IMR-90 (cell line): ENCODE data around the gene TNFSF12. TPM values are rescaled to one million over a fixed set of nuclear protein-coding genes. Genes with fewer than 3 reads are reported as not detected.

Experiments used
- ATAC-seq: fragments of 200-7000 bp; cut with Tn5 transposase; 2 replicates; pipeline ENCODE4 v1.9.1; 2020; ENCODE audit warnings: low read depth, mild to moderate bottlenecking, moderate library complexity
- BruUV-seq: library from RNA; stranded (reverse); fragments of 400-500 nt; replicated peaks from 2 replicates; lab custom pipeline; 2021; lab: Mats Ljungman, UMichigan
- CTCF ChIA-PET: fragments of 300-600 bp; formaldehyde crosslinking; extraction: SDS; loops from one replicate; lab custom pipeline; 2021; ENCODE audit warnings: antibody characterized with exemption; lab: Yijun Ruan, JAX
- POLR2A ChIA-PET: fragments of 300-600 bp; sonication (Branson Sonifier 250); formaldehyde crosslinking; loops from one replicate; lab custom pipeline; 2022; ENCODE audit warnings: antibody characterized with exemption; ENCODE audit not compliant: unreplicated experiment; lab: Charles Lee
- DNase-seq: peaks from one replicate; pipeline ENCODE4 v3.0.0; 2013
- H2AFZ ChIP-seq: replicated peaks from 2 replicates; pipeline ENCODE3; 2013; ENCODE audit warnings: low read length, mild to moderate bottlenecking; ENCODE audit not compliant: poor library complexity
- H2AK5ac ChIP-seq: 2 replicates; pipeline ENCODE4 v1.6.1; 2013; ENCODE audit warnings: low read depth, low read length, inconsistent platforms
- H2AK9ac ChIP-seq: replicated peaks from 2 replicates; pipeline ENCODE3; 2013; ENCODE audit warnings: mild to moderate bottlenecking, low read depth, low read length, moderate library complexity; ENCODE audit not compliant: poor library complexity
- H2BK120ac ChIP-seq: 2 replicates; pipeline ENCODE4 v1.6.1; 2013; ENCODE audit warnings: low read depth, low read length, inconsistent platforms
- H2BK15ac ChIP-seq: 3 replicates; pipeline ENCODE4 v1.6.1; 2013; ENCODE audit warnings: low read depth, low read length, inconsistent platforms
- H2BK20ac ChIP-seq: 2 replicates; pipeline ENCODE4 v1.6.1; 2013; ENCODE audit warnings: low read depth, mild to moderate bottlenecking, inconsistent platforms, low read length, moderate library complexity
- H2BK5ac ChIP-seq: 2 replicates; pipeline ENCODE4 v1.6.1; 2013; ENCODE audit warnings: mild to moderate bottlenecking, low read depth, low read length, inconsistent platforms; ENCODE audit not compliant: poor library complexity, severe bottlenecking
- H3K14ac ChIP-seq: replicated peaks from 2 replicates; pipeline ENCODE4 v1.6.1; 2013; ENCODE audit warnings: low read depth, low read length, inconsistent platforms
- H3K18ac ChIP-seq: 2 replicates; pipeline ENCODE4 v1.6.1; 2013; ENCODE audit warnings: low read depth, low read length, control low read depth
- H3K23ac ChIP-seq: 2 replicates; pipeline ENCODE4 v1.6.1; 2013; ENCODE audit warnings: low read depth, low read length, inconsistent platforms
- H3K27ac ChIP-seq: 2 replicates; pipeline ENCODE4 v1.5.1; 2013; ENCODE audit warnings: mild to moderate bottlenecking, control low read depth, low read length; ENCODE audit not compliant: insufficient read depth
- H3K27me3 ChIP-seq: 2 replicates; pipeline ENCODE4 v1.6.1; 2013; ENCODE audit warnings: low read length; ENCODE audit not compliant: control insufficient read depth, insufficient read depth
- H3K36me3 ChIP-seq: 2 replicates; pipeline ENCODE4 v1.6.1; 2013; ENCODE audit warnings: low read length, mixed read lengths; ENCODE audit not compliant: control insufficient read depth, insufficient read depth
- H3K4ac ChIP-seq: 2 replicates; pipeline ENCODE4 v1.6.1; 2013; ENCODE audit warnings: low read depth, low read length, inconsistent platforms
- H3K4me1 ChIP-seq: 2 replicates; pipeline ENCODE4 v1.6.1; 2013; ENCODE audit warnings: low read length, mixed read lengths; ENCODE audit not compliant: control insufficient read depth, insufficient read depth
- H3K4me2 ChIP-seq: 2 replicates; pipeline ENCODE4 v1.6.1; 2013; ENCODE audit warnings: low read depth, mild to moderate bottlenecking, control low read depth, low read length, moderate library complexity
- H3K4me3 ChIP-seq: 2 replicates; pipeline ENCODE4 v1.5.1; 2013; ENCODE audit warnings: low read depth, mild to moderate bottlenecking, control low read depth, low read length, moderate library complexity; ENCODE audit not compliant: insufficient read depth
- H3K56ac ChIP-seq: 2 replicates; pipeline ENCODE4 v1.6.1; 2013; ENCODE audit warnings: low read length, inconsistent platforms; ENCODE audit not compliant: insufficient read depth; ENCODE audit errors: extremely low read depth
- H3K79me1 ChIP-seq, 2 experiments: 2 replicates each; pipeline ENCODE4 v1.6.1; 2013; ENCODE audit warnings: low read length in 2 of 2, inconsistent platforms in 1 of 2, low read depth in 1 of 2
- H3K9ac ChIP-seq: 2 replicates; pipeline ENCODE4 v1.6.1; 2013; ENCODE audit warnings: low read depth, low read length, control low read depth
- H3K9me1 ChIP-seq: 2 replicates; pipeline ENCODE4 v1.6.1; 2013; ENCODE audit warnings: low read length, inconsistent platforms; ENCODE audit not compliant: insufficient read depth
- H3K9me3 ChIP-seq: 2 replicates; pipeline ENCODE4 v1.6.1; 2013; ENCODE audit warnings: low read length; ENCODE audit not compliant: control insufficient read depth, insufficient read depth
- H4K20me1 ChIP-seq: 2 replicates; pipeline ENCODE4 v1.6.1; 2013; ENCODE audit warnings: low read length, inconsistent platforms; ENCODE audit not compliant: insufficient read depth
- H4K5ac ChIP-seq: 2 replicates; pipeline ENCODE4 v1.6.1; 2013; ENCODE audit warnings: mild to moderate bottlenecking, low read depth, low read length, control low read depth
- H4K8ac ChIP-seq, 2 experiments: 2 replicates each; pipeline ENCODE4 v1.6.1; 2013; ENCODE audit warnings: low read depth in 2 of 2, low read length in 2 of 2, control low read depth in 1 of 2, inconsistent platforms in 1 of 2
- H4K91ac ChIP-seq: 2 replicates; pipeline ENCODE4 v1.6.1; 2013; ENCODE audit warnings: low read depth, low read length, inconsistent platforms; ENCODE audit not compliant: insufficient read depth
- ELK1 ChIP-seq: fragments of 150-350 bp; IDR thresholded peaks from 2 replicates; pipeline ENCODE4 v1.6.1; 2016; ENCODE audit warnings: low read depth, mild to moderate bottlenecking, low read length, moderate library complexity, borderline replicate concordance
- FOS ChIP-seq: fragments of 150-350 bp; IDR thresholded peaks from 2 replicates; pipeline ENCODE4 v1.6.1; 2016; ENCODE audit warnings: low read depth, low read length
- MAFK ChIP-seq: IDR thresholded peaks from 2 replicates; pipeline ENCODE4 v1.6.1; 2012; ENCODE audit warnings: low read depth, low read length, improper control_type of control experiment
- MXI1 ChIP-seq: IDR thresholded peaks from 2 replicates; pipeline ENCODE4 v1.6.1; 2012; ENCODE audit warnings: low read depth, mild to moderate bottlenecking, low read length, moderate library complexity, borderline replicate concordance
- POLR2A ChIP-seq: IDR thresholded peaks from 2 replicates; pipeline ENCODE4 v1.6.1; 2012; ENCODE audit warnings: mild to moderate bottlenecking, low read depth, low read length
- RAD21 ChIP-seq: IDR thresholded peaks from 2 replicates; pipeline ENCODE4 v1.6.1; 2012; ENCODE audit warnings: low read length, improper control_type of control experiment
- RCOR1 ChIP-seq: IDR thresholded peaks from 2 replicates; pipeline ENCODE4 v1.6.1; 2012; ENCODE audit warnings: mild to moderate bottlenecking, low read length, improper control_type of control experiment; ENCODE audit not compliant: insufficient replicate concordance
- USF2 ChIP-seq: fragments of 150-350 bp; IDR thresholded peaks from 2 replicates; pipeline ENCODE4 v1.6.1; 2017; ENCODE audit warnings: mild to moderate bottlenecking, antibody characterized with exemption, low read length, low read depth
- WGBS, 2 experiments: methylation state at CpG; one replicate each; pipeline versions ENCODE4 v1.1.5 to v1.1.7; 2013; ENCODE audit warnings: missing lambda C conversion rate in 2 of 2; ENCODE audit not compliant: insufficient read length in 1 of 2; ENCODE audit errors: extremely low coverage in 2 of 2; 5-methylcytosine and 5-hydroxymethylcytosine counted together
- dilution Hi-C: fragments of 300-500 bp; cut with HindIII; formaldehyde crosslinking; loops from one replicate; pipeline ENCODE4 v1.14.3; 2018; ENCODE audit warnings: low sequenced_read_pairs; ENCODE audit not compliant: unreplicated experiment
- in situ Hi-C: fragments of 300-500 bp; cut with MboI; formaldehyde crosslinking; loops from 3 replicates; pipeline ENCODE4 v1.14.3; 2019; ENCODE audit warnings: low sequenced_read_pairs, inconsistent platforms, mixed read lengths
- intact Hi-C: fragments of 100-400 bp; cut with micrococcal nuclease; formaldehyde crosslinking; loops from 2 replicates; pipeline ENCODE4 v1.10.0; 2022
- polyA plus RNA-seq, 3 experiments: library from polyadenylated mRNA; depleted of rRNA; stranded (reverse); fragments of >200 nt; gene quantifications; 2 replicates each; pipeline ENCODE4 v1.2.3, GENCODE V29; 2012; ENCODE audit warnings: low replicate concordance in 1 of 3
- total RNA-seq: library from RNA; depleted of rRNA; stranded (reverse); fragments of >200 nt; gene quantifications from 2 replicates; pipeline ENCODE4 v1.2.3, GENCODE V29; 2012

Gene TNFSF12
- total and polyA plus RNA-seq, 2 of the 4 experiments (the other 2 are of a cell fraction) = 2.7 to 22.0 TPM

GRCh38 chr17:7591596-7591995, 42.7 kb downstream of the TNFSF12 start:
- Histone ChIP-seq H2BK20ac (no peak overlapping the region), H3K56ac (no peak overlapping the region), H2AK9ac (no peak overlapping the region), H3K27ac (no peak overlapping the region), H3K18ac (no peak overlapping the region), H4K5ac (no peak overlapping the region), H3K9ac (no peak overlapping the region), H3K4me2 (no peak overlapping the region), H3K9me3 (no peaks in the 10 kb centered on the region), H3K4me1 (peaks cover 28% of the 10 kb centered on the region), H2BK120ac (no peak overlapping the region), H4K91ac (no peak overlapping the region), H3K9me1 (peaks cover 6% of the 10 kb centered on the region), H3K23ac (no peak overlapping the region), H3K4ac (no peak overlapping the region), H4K8ac (no peak overlapping the region), H3K14ac (no peak overlapping the region), H3K27me3 (no peaks in the 10 kb centered on the region), H2BK15ac (no peak overlapping the region), H2BK5ac (no peak overlapping the region), H3K36me3 (peaks cover 60% of the 10 kb centered on the region), H3K79me1 (peaks cover 15 to 47% of the 10 kb centered on the region in 2 experiments), H2AFZ (no peak overlapping the region), H3K4me3 (no peak overlapping the region), H4K20me1 (peaks cover 15% of the 10 kb centered on the region), H2AK5ac (no peak overlapping the region)
- ATAC-seq (no peak), DNase-seq (no peak)
- dilution Hi-C loops (no loop called here), in situ Hi-C loops (no loop called here), intact Hi-C loops (no loop called here)
- no TSS peak for BruUV-seq
- POLR2A ChIA-PET = interaction anchor here (0.6 kb wide), 1 partner anchor 23 kb away, joined by 3 read pairs; no protein-coding TSS in a partner anchor
- no peak for TF ChIP-seq MAFK
- TF ChIP-seq RAD21 = no peak
- TF ChIP-seq USF2 = no peak
- TF ChIP-seq MXI1 = no peak
- TF ChIP-seq FOS = no peak
- TF ChIP-seq RCOR1 = no peak
- no peak for TF ChIP-seq POLR2A
- no peak for TF ChIP-seq ELK1
- no CpG with 5 or more reads among the region's 5 CpGs for WGBS, 2 experiments
- CTCF ChIA-PET = no interaction called here
